Upper lobe of left lung (tissue), 6 donors: ENCODE data around the gene DIPK1C. TPM values are rescaled to one million over a fixed set of nuclear protein-coding genes. Genes with fewer than 3 reads are reported as not detected.

Source experiments
- ATAC-seq, 2 donors: fragments of 200-7000 bp; cut with Tn5 transposase; one replicate each; pipeline ENCODE4 v1.9.1; 2022; ENCODE audit warnings: mild to moderate bottlenecking in 2 of 2, moderate library complexity in 2 of 2; ENCODE audit not compliant: low FRiP score in 2 of 2
- DNase-seq, 2 donors: peaks; one replicate each; pipeline ENCODE4 v3.0.0-alpha.2; 2019 to 2020
- H3K27ac ChIP-seq, 4 donors: fragments of 200-600 bp; sonication (generic); one replicate each; pipeline ENCODE4 v1.5.1; 2016 to 2019
- H3K27me3 ChIP-seq, 4 donors: fragments of 200-600 bp; sonication (generic); one replicate each; pipeline ENCODE4 v1.5.1; 2017 to 2019
- H3K36me3 ChIP-seq, 4 donors: fragments of 200-600 bp; sonication (generic); one replicate each; pipeline ENCODE4 v1.5.1; 2016 to 2019
- H3K4me1 ChIP-seq, 4 donors: fragments of 200-600 bp; sonication (generic); one replicate each; pipeline ENCODE4 v1.5.1; 2018 to 2019
- H3K4me3 ChIP-seq, 4 donors: fragments of 200-600 bp; sonication (generic); one replicate each; pipeline ENCODE4 v1.5.1; 2017 to 2019; ENCODE audit warnings: mild to moderate bottlenecking in 2 of 4, moderate library complexity in 1 of 4
- H3K9me3 ChIP-seq, 4 donors: fragments of 200-600 bp; sonication (generic); one replicate each; pipeline ENCODE4 v1.5.1; 2018 to 2019
- CTCF ChIP-seq, 6 experiments: fragments of 450-650 bp in 4 of 6; fragments of 200-600 bp in 2 of 6; sonication (generic) in 2 of 6; IDR thresholded peaks; one replicate each; pipeline ENCODE4 v1.5.1; 2016 to 2019; ENCODE audit warnings: antibody characterized with exemption in 6 of 6
- EP300 ChIP-seq, 4 donors: sonication (generic); formaldehyde crosslinking; IDR thresholded peaks; one replicate each; pipeline ENCODE4 v1.5.1; 2017; ENCODE audit warnings: antibody characterized with exemption in 4 of 4, control low read depth in 2 of 4
- POLR2A ChIP-seq, 4 donors: fragments of 450-650 bp; IDR thresholded peaks; one replicate each; pipeline ENCODE4 v1.5.1; 2016 to 2017; ENCODE audit warnings: antibody characterized with exemption in 4 of 4, mild to moderate bottlenecking in 2 of 4
- POLR2AphosphoS5 ChIP-seq, 2 donors: sonication (generic); formaldehyde crosslinking; IDR thresholded peaks; one replicate each; pipeline ENCODE4 v1.5.1; 2017; ENCODE audit warnings: antibody characterized with exemption in 2 of 2
- WGBS, 2 donors: methylation state at CpG; one replicate each; pipeline ENCODE4 v1.1.5; 2017 to 2018; 5-methylcytosine and 5-hydroxymethylcytosine counted together
- total RNA-seq, 6 donors: library from RNA; depleted of rRNA in 4 of 6; stranded (reverse); fragments of >200 nt in 4 of 6; gene quantifications; one replicate each; pipeline versions ENCODE4 v1.1.0 to v1.2.1, GENCODE V29; 2016 to 2021
- donor health status: DM: no; HTN: no; CAD: no; lungs with moderate emphysema.
- donor health status: DM: no; HTN: yes; CAD: no; lungs with severe emphysema.

DIPK1C gene
- total RNA-seq, 6 donors from 2014 or later = 0.13 to 0.89 TPM; not detected in 4

GRCh38 chr18:74388227-74388626 is 68.9 kb downstream of the DIPK1C start:
- peak in 1 of 2 donors; percentile 76 for ATAC-seq
- H3K27ac ChIP-seq = no peak overlapping the region
- TF ChIP-seq EP300 (IDR thresholded peaks at IDR 0.05) (no peak), POLR2AphosphoS5 (IDR thresholded peaks at IDR 0.05) (no peak), POLR2A (IDR thresholded peaks at IDR 0.05) (no peak), CTCF (IDR thresholded peaks at IDR 0.05) (no peak)
- H3K27me3 ChIP-seq = no peaks in the 10 kb centered on the region
- H3K36me3 ChIP-seq = no peaks in the 10 kb centered on the region
- 67 to 69% methylated on average over 1 of the region's 1 CpG for WGBS, 2 donors
- DNase-seq = no peak
- H3K9me3 ChIP-seq = no peaks in the 10 kb centered on the region
- no peaks in the 10 kb centered on the region for H3K4me1 ChIP-seq
- H3K4me3 ChIP-seq = no peak overlapping the region

- DNase-seq (no peak), ATAC-seq (peak in 1 of 2 donors; percentile 89)
- TF ChIP-seq EP300 (IDR thresholded peaks at IDR 0.05) (no peak), POLR2A (IDR thresholded peaks at IDR 0.05) (no peak), CTCF (IDR thresholded peaks at IDR 0.05) (no peak), POLR2AphosphoS5 (IDR thresholded peaks at IDR 0.05) (no peak)
- H3K4me3 ChIP-seq = no peak overlapping the region
- no peaks in the 10 kb centered on the region for H3K27me3 ChIP-seq
- H3K36me3 ChIP-seq = no peaks in the 10 kb centered on the region
- no peaks in the 10 kb centered on the region for H3K9me3 ChIP-seq
- 84 to 87% methylated on average over 6 of the region's 6 CpGs for WGBS, 2 donors
- H3K4me1 ChIP-seq = no peaks in the 10 kb centered on the region
- no peak overlapping the region for H3K27ac ChIP-seq
Measured at GRCh38 chr18:74387383-74387782, 69.7 kb downstream of the DIPK1C start.

Other genes with a start within 250 kb of the DIPK1C start
- 100 to 1,000 TPM; 291 to 729 (median 637) TPM for gene CYB5A, start 165.3 kb downstream of the DIPK1C start, total RNA-seq
- 1 to 10 TPM in 2 of 6 donors, under 1 TPM in 4; under 0.01 to 1.6 (median 0.22) TPM for gene C18orf63, start 141.5 kb downstream of the DIPK1C start, total RNA-seq
- gene CNDP2, start 39.1 kb upstream of the DIPK1C start, total RNA-seq = 100 to 1,000 TPM; 147 to 279 (median 196) TPM
- not detected for gene CNDP1, start 77.2 kb upstream of the DIPK1C start, total RNA-seq
- 10 to 100 TPM; 12.2 to 77.5 (median 17.1) TPM for gene ZNF407, start 140.6 kb upstream of the DIPK1C start, total RNA-seq